ENCODE results near the gene FCAMR.
"Not testable (repeated sequence)": the region's sequence is repeated elsewhere in the genome, so short reads cannot be mapped to it uniquely, and the experiment has no call there.

The FCAMR gene

GRCh38 chr1:206930210-206930798 lies 40.0 kb downstream of the FCAMR start:
- no peak for DNase-seq

GRCh38 chr1:206929524-206929923 lies 40.7 kb downstream of the FCAMR start:
- DNase-seq = no peak

- DNase-seq = no peak
Measured at GRCh38 chr1:206926286-206926685, 44.0 kb downstream of the FCAMR start.

GRCh38 chr1:206925106-206925736 lies 45.0 kb downstream of the FCAMR start:
- DNase-seq = no peak

- DNase-seq = no peak
Measured at GRCh38 chr1:206924592-206925105, 45.6 kb downstream of the FCAMR start.

- not testable (repeated sequence) for DNase-seq
Measured at GRCh38 chr1:206923961-206924557, 46.2 kb downstream of the FCAMR start.

- no peak for DNase-seq
Measured at GRCh38 chr1:206923009-206923960, 47.0 kb downstream of the FCAMR start.

GRCh38 chr1:206922524-206922923 lies 47.7 kb downstream of the FCAMR start:
- DNase-seq = no peak

GRCh38 chr1:206921772-206922265 lies 48.4 kb downstream of the FCAMR start, which contains the start of gene FCMR:
Gene FCMR (minus strand): TSS chr1:206921941. CDS start chr1:206921854, 87 bp downstream.
- peak in 1 of 2 donors; percentile 30 for DNase-seq

- DNase-seq = no peak
Measured at GRCh38 chr1:206918076-206918475, 52.2 kb downstream of the FCAMR start.

GRCh38 chr1:206916000-206916709 lies 54.1 kb downstream of the FCAMR start:
- no peak for DNase-seq

- DNase-seq = no peak
Measured at GRCh38 chr1:206915030-206915735, 55.1 kb downstream of the FCAMR start.

- DNase-seq = no peak
Measured at GRCh38 chr1:206913766-206914537, 56.3 kb downstream of the FCAMR start.

- peak; percentile 50 to 62 for DNase-seq
Measured at GRCh38 chr1:206912445-206913095, 57.7 kb downstream of the FCAMR start.

GRCh38 chr1:206911064-206911663 lies 59.1 kb downstream of the FCAMR start:
- DNase-seq = peak in 1 of 2 donors; percentile 30

GRCh38 chr1:206909883-206910318 lies 60.4 kb downstream of the FCAMR start:
- DNase-seq = no peak

GRCh38 chr1:206909161-206909882 lies 60.9 kb downstream of the FCAMR start:
- no peak for DNase-seq

GRCh38 chr1:206908038-206908437 lies 62.2 kb downstream of the FCAMR start:
- no peak for DNase-seq

Measured in hippocampal formation (tissue), 2 donors.